Stomach (tissue), 4 donors: ENCODE results near the gene PDE9A.

Source experiments
- POLR2A ChIP-seq, 4 donors: fragments of 450-650 bp; IDR thresholded peaks; one replicate each; pipeline ENCODE4 v1.6.1; 2016; ENCODE audit warnings: antibody characterized with exemption in 4 of 4, control low read depth in 2 of 4, mild to moderate bottlenecking in 1 of 4, moderate library complexity in 1 of 4
- TF ChIP-seq, protein P1 (sequence below), 7 experiments: fragments of 450-650 bp in 4 of 7; fragments of 200-600 bp in 3 of 7; sonication (generic) in 3 of 7; IDR thresholded peaks; one replicate each; pipeline ENCODE4 v1.5.1; 2016 to 2019; ENCODE audit warnings: antibody characterized with exemption in 7 of 7, control low read depth in 2 of 7, mild to moderate bottlenecking in 1 of 7

DNA sequence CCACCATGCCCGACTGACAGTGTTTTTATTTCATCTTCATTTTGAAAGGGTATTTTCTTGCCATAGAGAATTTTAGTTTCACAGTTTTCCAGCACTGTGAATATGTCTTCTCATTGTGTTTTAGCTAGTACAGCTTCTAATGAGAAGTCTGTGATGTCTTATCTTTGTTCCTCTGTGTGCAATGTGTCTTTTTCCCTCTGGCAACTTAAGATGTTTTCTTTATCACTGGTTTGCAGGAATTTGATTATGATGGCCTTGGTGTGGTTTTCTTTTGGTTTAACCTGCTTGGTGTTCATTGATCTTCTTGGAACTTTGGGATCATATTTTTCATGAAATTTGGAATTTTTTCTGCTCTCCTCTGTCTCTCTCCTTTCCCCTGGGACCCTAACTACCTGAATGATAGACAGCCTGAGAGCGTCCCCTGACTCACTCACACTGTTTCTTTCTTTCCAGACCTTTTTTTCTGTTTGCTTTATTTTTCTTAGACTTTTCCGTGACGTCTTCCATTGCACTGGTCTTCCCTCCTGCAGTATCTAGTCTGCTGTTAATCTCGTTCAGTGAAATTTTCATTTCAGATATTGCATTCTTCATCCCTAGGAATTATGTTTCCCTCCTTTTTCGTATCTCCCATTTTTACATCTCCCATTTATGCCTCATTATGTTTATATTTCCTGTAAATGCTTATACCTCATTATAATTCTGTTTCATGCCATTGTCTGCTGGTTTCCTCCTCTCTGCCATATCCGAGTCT, 48.5 kb downstream of the PDE9A start:
- no peak for TF ChIP-seq POLR2A (IDR thresholded peaks at IDR 0.05)
- TF ChIP-seq, protein P1, sequence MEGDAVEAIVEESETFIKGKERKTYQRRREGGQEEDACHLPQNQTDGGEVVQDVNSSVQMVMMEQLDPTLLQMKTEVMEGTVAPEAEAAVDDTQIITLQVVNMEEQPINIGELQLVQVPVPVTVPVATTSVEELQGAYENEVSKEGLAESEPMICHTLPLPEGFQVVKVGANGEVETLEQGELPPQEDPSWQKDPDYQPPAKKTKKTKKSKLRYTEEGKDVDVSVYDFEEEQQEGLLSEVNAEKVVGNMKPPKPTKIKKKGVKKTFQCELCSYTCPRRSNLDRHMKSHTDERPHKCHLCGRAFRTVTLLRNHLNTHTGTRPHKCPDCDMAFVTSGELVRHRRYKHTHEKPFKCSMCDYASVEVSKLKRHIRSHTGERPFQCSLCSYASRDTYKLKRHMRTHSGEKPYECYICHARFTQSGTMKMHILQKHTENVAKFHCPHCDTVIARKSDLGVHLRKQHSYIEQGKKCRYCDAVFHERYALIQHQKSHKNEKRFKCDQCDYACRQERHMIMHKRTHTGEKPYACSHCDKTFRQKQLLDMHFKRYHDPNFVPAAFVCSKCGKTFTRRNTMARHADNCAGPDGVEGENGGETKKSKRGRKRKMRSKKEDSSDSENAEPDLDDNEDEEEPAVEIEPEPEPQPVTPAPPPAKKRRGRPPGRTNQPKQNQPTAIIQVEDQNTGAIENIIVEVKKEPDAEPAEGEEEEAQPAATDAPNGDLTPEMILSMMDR (IDR thresholded peaks at IDR 0.05) = no peak
